NT2/D1 (cell line): Measurements from ENCODE around the gene TP53TG5.

ENCODE experiments used
- DNase-seq: peaks from one replicate; pipeline ENCODE4 v3.0.0-alpha.2; 2011; ENCODE audit warnings: low read depth, low spot score
- H3K27me3 ChIP-seq: 2 replicates; pipeline ENCODE4 v1.6.0; 2011; ENCODE audit warnings: mild to moderate bottlenecking; ENCODE audit not compliant: insufficient read length, insufficient read depth
- H3K36me3 ChIP-seq: 2 replicates; pipeline ENCODE4 v1.6.1; 2011; ENCODE audit warnings: mild to moderate bottlenecking, low read length, mixed read lengths; ENCODE audit not compliant: insufficient read depth, insufficient read length
- H3K4me1 ChIP-seq: 2 replicates; pipeline ENCODE4 v1.5.1; 2011; ENCODE audit not compliant: insufficient read depth, insufficient read length
- H3K4me3 ChIP-seq: 2 replicates; pipeline ENCODE4 v1.5.1; 2011; ENCODE audit warnings: low read depth; ENCODE audit not compliant: insufficient read length
- H3K9ac ChIP-seq: 2 replicates; pipeline ENCODE4 v1.6.0; 2011; ENCODE audit warnings: low read depth; ENCODE audit not compliant: insufficient read length
- H3K9me3 ChIP-seq: 2 replicates; pipeline ENCODE4 v1.5.1; 2011; ENCODE audit warnings: mild to moderate bottlenecking, low read length; ENCODE audit not compliant: insufficient read depth
- SUZ12 ChIP-seq: IDR thresholded peaks from 2 replicates; pipeline ENCODE4 v1.6.1; 2011; ENCODE audit not compliant: insufficient read length, insufficient read depth; ENCODE audit errors: extremely low read depth
- YY1 ChIP-seq: IDR thresholded peaks from 2 replicates; pipeline ENCODE4 v1.6.1; 2011; ENCODE audit not compliant: insufficient read length, insufficient read depth
- ZNF274 ChIP-seq: IDR thresholded peaks from 2 replicates; pipeline ENCODE4 v1.6.1; 2011; ENCODE audit warnings: mild to moderate bottlenecking, low read depth, low read length

TP53TG5 gene

GRCh38 chr20:45378191-45378590 is at the start of gene TP53TG5:
TSS of gene TP53TG5 (minus strand) at chr20:45378325. CDS start at chr20:45378236, 89 bp downstream.
- H3K27me3 ChIP-seq = no peaks in the 10 kb centered on the region

DNA sequence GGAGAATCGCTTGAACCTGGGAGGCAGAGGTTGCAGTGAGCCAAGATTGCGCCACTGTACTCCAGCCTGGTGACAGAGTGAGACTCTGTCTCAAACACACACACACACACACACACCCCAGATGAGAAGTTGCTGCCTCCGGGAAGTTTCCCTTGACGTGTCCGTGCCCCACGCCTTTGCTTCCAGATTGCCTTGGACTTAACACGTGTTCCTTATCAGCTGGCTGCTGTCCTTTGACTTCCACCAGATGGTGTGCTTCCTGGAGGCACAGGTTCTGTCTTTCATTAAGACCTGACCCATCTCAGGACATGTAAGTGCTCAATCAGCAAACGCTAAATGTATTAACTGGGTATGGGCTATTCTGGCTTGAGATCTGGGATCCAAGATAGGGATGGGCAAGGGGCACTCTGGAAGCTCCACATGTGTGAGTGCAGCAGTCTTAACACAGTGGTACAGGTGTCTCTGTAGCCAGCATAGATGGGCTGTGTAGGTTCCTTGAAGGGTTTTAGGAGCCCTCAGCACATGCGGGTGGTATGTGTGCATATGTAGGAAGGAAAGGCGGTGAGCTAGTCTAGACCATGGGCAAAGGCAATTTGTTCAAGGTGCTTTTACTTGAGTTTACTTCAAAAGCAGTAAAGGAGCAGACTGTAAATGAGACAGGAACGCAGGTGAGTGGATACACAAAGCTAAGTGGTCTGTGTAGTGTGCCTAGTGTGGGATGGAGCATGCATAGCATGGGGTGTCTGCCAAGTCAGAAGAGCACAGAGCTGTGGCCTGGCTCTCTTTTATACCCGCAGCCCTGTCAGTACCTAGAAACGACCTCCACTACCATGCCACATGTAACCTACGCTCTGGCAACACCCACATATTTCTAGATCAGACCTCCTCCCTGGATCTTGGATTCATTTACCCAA is 49.4 kb upstream of the TP53TG5 start:
- Histone ChIP-seq H3K36me3 (peaks cover 66% of the 10 kb centered on the region), H3K4me1 (peaks cover 10% of the 10 kb centered on the region), H3K4me3 (no peak overlapping the region), H3K9me3 (no peaks in the 10 kb centered on the region), H3K27me3 (no peaks in the 10 kb centered on the region), H3K9ac (no peak overlapping the region)
- no peak for DNase-seq
- no peak for TF ChIP-seq SUZ12

More at GRCh38 chr20:45378191-45378590, at the start of gene TP53TG5:
- no peak within 1 kb of the TSS for H3K4me3 ChIP-seq
- no peaks in the 10 kb centered on the region for H3K9me3 ChIP-seq
- no peak within 1 kb of the TSS for H3K9ac ChIP-seq
- DNase-seq = no peak
- no peaks in the 10 kb centered on the region for H3K36me3 ChIP-seq
- TF ChIP-seq ZNF274 (no peak), YY1 (no peak), SUZ12 (no peak)
- H3K4me1 ChIP-seq = peaks cover 5% of the 10 kb centered on the region

DNA sequence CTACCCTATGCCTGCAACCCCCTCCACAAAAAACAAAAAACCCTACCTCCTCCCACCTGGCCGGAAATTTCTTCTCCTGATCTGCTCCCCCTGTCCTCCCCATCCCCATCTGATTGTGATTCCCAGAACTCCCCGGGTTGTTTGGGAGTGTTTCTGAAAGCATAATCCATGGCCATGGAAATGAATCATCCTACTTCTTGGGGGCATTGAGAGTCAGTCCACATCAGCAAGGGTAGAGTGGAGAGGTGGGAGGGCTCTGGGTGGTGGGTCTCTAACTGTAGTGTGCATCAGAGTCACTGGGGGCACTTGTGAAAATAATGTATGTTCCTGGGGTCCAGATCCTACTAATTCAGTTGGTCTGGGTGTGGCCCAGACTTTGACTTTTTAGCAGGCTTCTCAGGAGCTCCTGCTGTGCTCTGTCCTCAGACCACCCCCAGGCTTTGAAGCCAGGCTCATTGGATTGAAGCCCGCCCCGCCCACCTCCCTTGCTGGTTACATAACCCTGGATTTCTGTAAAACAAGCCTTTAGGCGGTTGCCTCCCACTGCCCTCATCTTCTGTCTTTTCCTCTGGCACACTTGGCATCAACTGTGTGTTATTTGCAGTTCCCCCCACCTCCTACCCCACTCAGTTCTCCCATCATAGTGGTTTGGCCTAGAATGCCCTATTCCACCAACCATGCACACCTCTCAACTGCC is 48.3 kb upstream of the TP53TG5 start:
- peaks cover 68% of the 10 kb centered on the region for H3K36me3 ChIP-seq
- H3K4me1 ChIP-seq = peaks cover 10% of the 10 kb centered on the region
- H3K4me3 ChIP-seq = no peak overlapping the region
- H3K9me3 ChIP-seq = no peaks in the 10 kb centered on the region
- H3K9ac ChIP-seq = no peak overlapping the region
- no peak for TF ChIP-seq YY1
- TF ChIP-seq ZNF274 = no peak
- no peak for TF ChIP-seq SUZ12
- H3K27me3 ChIP-seq = no peaks in the 10 kb centered on the region
- no peak for DNase-seq

- Histone ChIP-seq H3K27me3 (no peaks in the 10 kb centered on the region), H3K9ac (no peak overlapping the region), H3K4me1 (peaks cover 10% of the 10 kb centered on the region), H3K9me3 (no peaks in the 10 kb centered on the region), H3K36me3 (peaks cover 76% of the 10 kb centered on the region), H3K4me3 (no peak overlapping the region)
- DNase-seq = no peak
- TF ChIP-seq ZNF274 (no peak), SUZ12 (no peak), YY1 (no peak)
Observed at GRCh38 chr20:45425561-45425960, 47.4 kb upstream of the TP53TG5 start.

DNA sequence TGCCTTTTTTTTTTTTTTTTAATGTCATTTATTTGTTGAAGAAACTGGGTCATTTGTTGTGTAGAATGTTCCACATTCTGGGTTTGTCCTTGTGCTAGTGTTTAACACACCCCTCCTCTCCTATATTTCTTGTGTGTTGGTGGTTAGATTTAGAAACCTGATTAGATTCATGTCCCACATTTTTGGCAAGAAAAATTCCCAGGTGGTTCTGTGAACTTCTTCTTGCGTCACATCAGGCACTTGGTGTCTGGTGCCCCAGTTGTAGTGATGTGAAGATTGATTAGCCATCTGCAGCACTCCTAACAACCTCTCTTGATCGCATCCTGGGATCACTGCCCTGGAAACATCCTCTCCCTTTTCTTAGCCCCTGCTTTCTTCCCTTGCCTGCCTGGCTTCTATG is 45.6 kb upstream of the TP53TG5 start:
- Histone ChIP-seq H3K9ac (no peak overlapping the region), H3K4me3 (no peak overlapping the region), H3K27me3 (no peaks in the 10 kb centered on the region), H3K36me3 (peaks cover 84% of the 10 kb centered on the region), H3K9me3 (no peaks in the 10 kb centered on the region), H3K4me1 (peaks cover 10% of the 10 kb centered on the region)
- TF ChIP-seq ZNF274 (no peak), YY1 (no peak), SUZ12 (no peak)
- no peak for DNase-seq

- no peak for TF ChIP-seq YY1
- no peak for TF ChIP-seq ZNF274
- no peak for TF ChIP-seq SUZ12
- H3K4me1 ChIP-seq = no peaks in the 10 kb centered on the region
- peaks cover 64% of the 10 kb centered on the region for H3K36me3 ChIP-seq
- no peaks in the 10 kb centered on the region for H3K9me3 ChIP-seq
- DNase-seq = no peak
- H3K4me3 ChIP-seq = no peak overlapping the region
- H3K9ac ChIP-seq = no peak overlapping the region
- no peaks in the 10 kb centered on the region for H3K27me3 ChIP-seq
Observed at GRCh38 chr20:45420125-45420524, 42.0 kb upstream of the TP53TG5 start.

GRCh38 chr20:45419188-45420091 is 41.3 kb upstream of the TP53TG5 start:
- DNase-seq = no peak
- Histone ChIP-seq H3K27me3 (no peaks in the 10 kb centered on the region), H3K9ac (no peak overlapping the region), H3K4me3 (no peak overlapping the region), H3K36me3 (peaks cover 59% of the 10 kb centered on the region), H3K4me1 (no peaks in the 10 kb centered on the region), H3K9me3 (no peaks in the 10 kb centered on the region)
- TF ChIP-seq ZNF274 (no peak), YY1 (no peak), SUZ12 (no peak)
